Testis (tissue), 2 donors: ENCODE results near the gene TEX12.

Experiments used
- POLR2A ChIP-seq: fragments of 450-650 bp; IDR thresholded peaks from one replicate; pipeline ENCODE4 v1.6.1; 2017; ENCODE audit warnings: antibody characterized with exemption, mild to moderate bottlenecking, moderate library complexity
- TF ChIP-seq, protein P1 (sequence below), 3 experiments: fragments of 450-650 bp in 2 of 3; fragments of 200-600 bp in 1 of 3; sonication (generic) in 1 of 3; IDR thresholded peaks; one replicate each; pipeline ENCODE4 v1.5.1; 2016 to 2019; ENCODE audit warnings: antibody characterized with exemption in 3 of 3, mild to moderate bottlenecking in 2 of 3, moderate library complexity in 1 of 3

DNA sequence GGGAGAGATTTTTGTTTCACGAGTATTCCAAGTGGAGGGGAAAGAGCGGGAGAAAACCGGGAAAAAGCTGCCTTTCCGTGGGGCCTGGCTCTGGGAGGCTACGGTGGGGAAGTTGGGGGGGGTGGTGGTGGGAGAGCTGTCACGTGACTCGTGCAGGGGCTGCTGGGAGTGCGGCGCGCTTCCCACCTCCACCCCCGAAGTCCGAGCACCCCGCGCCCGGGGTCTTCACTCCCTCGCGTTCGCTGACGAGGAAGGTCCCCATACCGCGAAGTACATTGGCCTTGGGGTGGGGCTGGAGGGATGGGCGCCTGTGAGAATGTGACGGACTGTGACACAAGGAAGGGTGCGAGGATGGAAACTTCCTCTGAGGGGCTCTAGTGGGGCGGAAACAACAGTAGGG lies at the start of gene TEX12:
- no peak for TF ChIP-seq POLR2A
- TF ChIP-seq, protein P1, sequence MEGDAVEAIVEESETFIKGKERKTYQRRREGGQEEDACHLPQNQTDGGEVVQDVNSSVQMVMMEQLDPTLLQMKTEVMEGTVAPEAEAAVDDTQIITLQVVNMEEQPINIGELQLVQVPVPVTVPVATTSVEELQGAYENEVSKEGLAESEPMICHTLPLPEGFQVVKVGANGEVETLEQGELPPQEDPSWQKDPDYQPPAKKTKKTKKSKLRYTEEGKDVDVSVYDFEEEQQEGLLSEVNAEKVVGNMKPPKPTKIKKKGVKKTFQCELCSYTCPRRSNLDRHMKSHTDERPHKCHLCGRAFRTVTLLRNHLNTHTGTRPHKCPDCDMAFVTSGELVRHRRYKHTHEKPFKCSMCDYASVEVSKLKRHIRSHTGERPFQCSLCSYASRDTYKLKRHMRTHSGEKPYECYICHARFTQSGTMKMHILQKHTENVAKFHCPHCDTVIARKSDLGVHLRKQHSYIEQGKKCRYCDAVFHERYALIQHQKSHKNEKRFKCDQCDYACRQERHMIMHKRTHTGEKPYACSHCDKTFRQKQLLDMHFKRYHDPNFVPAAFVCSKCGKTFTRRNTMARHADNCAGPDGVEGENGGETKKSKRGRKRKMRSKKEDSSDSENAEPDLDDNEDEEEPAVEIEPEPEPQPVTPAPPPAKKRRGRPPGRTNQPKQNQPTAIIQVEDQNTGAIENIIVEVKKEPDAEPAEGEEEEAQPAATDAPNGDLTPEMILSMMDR (IDR thresholded peaks at IDR 0.05): no peak
